Neuronal stem cell (in vitro differentiated cells): Measurements from ENCODE around the gene UMOD.

Experiments
- DNase-seq: peaks from one replicate; pipeline ENCODE4 v3.0.0-alpha.2; 2013; ENCODE audit warnings: low spot score
- H2AFZ ChIP-seq: one replicate; pipeline ENCODE4 v1.6.1; 2013; ENCODE audit warnings: mild to moderate bottlenecking, low read length, inconsistent platforms
- H2AK5ac ChIP-seq: 2 replicates; pipeline ENCODE4 v1.6.1; 2013; ENCODE audit warnings: low read depth, mild to moderate bottlenecking, inconsistent platforms, low read length, moderate library complexity, mixed read lengths
- H2BK120ac ChIP-seq: 2 replicates; pipeline ENCODE4 v1.6.1; 2013; ENCODE audit warnings: low read depth, mild to moderate bottlenecking, inconsistent platforms, low read length, moderate library complexity, mixed read lengths
- H2BK12ac ChIP-seq: one replicate; pipeline ENCODE4 v1.6.1; 2013; ENCODE audit warnings: low read length, inconsistent platforms
- H2BK15ac ChIP-seq: 2 replicates; pipeline ENCODE4 v1.6.1; 2013; ENCODE audit warnings: mild to moderate bottlenecking, low read length, inconsistent platforms, mixed read lengths
- H2BK5ac ChIP-seq: one replicate; pipeline ENCODE4 v1.6.1; 2013; ENCODE audit warnings: inconsistent platforms, mild to moderate bottlenecking, low read length, moderate library complexity
- H3K14ac ChIP-seq: one replicate; pipeline ENCODE4 v1.6.1; 2013; ENCODE audit warnings: low read length, inconsistent platforms
- H3K18ac ChIP-seq: 2 replicates; pipeline ENCODE4 v1.6.1; 2013; ENCODE audit warnings: low read length, inconsistent platforms
- H3K23ac ChIP-seq: 2 replicates; pipeline ENCODE4 v1.6.1; 2013; ENCODE audit warnings: low read depth, mild to moderate bottlenecking, mixed read lengths, low read length, inconsistent platforms; ENCODE audit not compliant: poor library complexity
- H3K27ac ChIP-seq: replicated peaks from 3 replicates; pipeline ENCODE4 v1.5.1; 2013; ENCODE audit warnings: low read length, inconsistent platforms
- H3K27me3 ChIP-seq, 3 experiments: 2 replicates each; pipeline ENCODE4 v1.6.1; 2013; ENCODE audit warnings: low read length in 3 of 3, mild to moderate bottlenecking in 2 of 3, inconsistent platforms in 1 of 3, low read depth in 1 of 3, mixed read lengths in 1 of 3, moderate library complexity in 1 of 3; ENCODE audit not compliant: control insufficient read depth in 3 of 3, insufficient read depth in 3 of 3
- H3K36me3 ChIP-seq, 2 donors: replicated peaks in 1 of 2; 2 replicates each; pipeline ENCODE4 v1.6.1; 2013; ENCODE audit warnings: low read length in 2 of 2; ENCODE audit not compliant: control insufficient read depth in 2 of 2, insufficient read depth in 2 of 2
- H3K4ac ChIP-seq: 2 replicates; pipeline ENCODE4 v1.6.1; 2013; ENCODE audit warnings: inconsistent platforms, mild to moderate bottlenecking, low read length, moderate library complexity
- H3K4me1 ChIP-seq, 2 donors: 1 replicate in 1 of 2; 2 replicates in 1 of 2; pipeline ENCODE4 v1.6.1; 2013; ENCODE audit warnings: low read length in 2 of 2, low read depth in 1 of 2; ENCODE audit not compliant: control insufficient read depth in 2 of 2, insufficient read depth in 1 of 2
- H3K4me2 ChIP-seq: one replicate; pipeline ENCODE4 v1.6.1; 2013; ENCODE audit warnings: mild to moderate bottlenecking, low read length, inconsistent platforms; ENCODE audit not compliant: insufficient read depth, poor library complexity, severe bottlenecking
- H3K4me3 ChIP-seq, 2 donors: 2 replicates each; pipeline ENCODE4 v1.5.1; 2013; ENCODE audit warnings: low read length in 2 of 2, mild to moderate bottlenecking in 2 of 2, inconsistent platforms in 1 of 2, moderate library complexity in 1 of 2
- H3K79me1 ChIP-seq: one replicate; pipeline ENCODE4 v1.6.1; 2013; ENCODE audit warnings: low read depth, mild to moderate bottlenecking, inconsistent platforms, low read length, moderate library complexity
- H3K9ac ChIP-seq: one replicate; pipeline ENCODE4 v1.6.1; 2013; ENCODE audit warnings: mild to moderate bottlenecking, low read depth, low read length, inconsistent platforms; ENCODE audit not compliant: poor library complexity
- H3K9me3 ChIP-seq, 2 donors: replicated peaks in 1 of 2; 2 replicates each; pipeline versions ENCODE3 to v1.6.1; 2013; ENCODE audit warnings: low read length in 2 of 2, mild to moderate bottlenecking in 2 of 2, inconsistent platforms in 1 of 2, low read depth in 1 of 2, mixed read lengths in 1 of 2, moderate library complexity in 1 of 2; ENCODE audit not compliant: control insufficient read depth in 2 of 2, insufficient read depth in 1 of 2
- H4K8ac ChIP-seq: one replicate; pipeline ENCODE4 v1.6.1; 2013; ENCODE audit warnings: low read depth, mild to moderate bottlenecking, inconsistent platforms, low read length, moderate library complexity
- H4K91ac ChIP-seq: one replicate; pipeline ENCODE4 v1.6.1; 2013; ENCODE audit warnings: low read length, low read depth, mild to moderate bottlenecking, inconsistent platforms; ENCODE audit not compliant: poor library complexity
- WGBS, 2 donors: extraction: QIAGEN DNeasy Blood & Tissue Kit; methylation state at CpG; one replicate each; pipeline ENCODE4 v1.1.7; 2013; ENCODE audit warnings: missing lambda C conversion rate in 2 of 2, mixed read lengths in 1 of 2; ENCODE audit not compliant: insufficient read length in 2 of 2, insufficient replicate concordance in 1 of 2; ENCODE audit errors: extremely low coverage in 2 of 2; 5-methylcytosine and 5-hydroxymethylcytosine counted together

Gene UMOD

DNA sequence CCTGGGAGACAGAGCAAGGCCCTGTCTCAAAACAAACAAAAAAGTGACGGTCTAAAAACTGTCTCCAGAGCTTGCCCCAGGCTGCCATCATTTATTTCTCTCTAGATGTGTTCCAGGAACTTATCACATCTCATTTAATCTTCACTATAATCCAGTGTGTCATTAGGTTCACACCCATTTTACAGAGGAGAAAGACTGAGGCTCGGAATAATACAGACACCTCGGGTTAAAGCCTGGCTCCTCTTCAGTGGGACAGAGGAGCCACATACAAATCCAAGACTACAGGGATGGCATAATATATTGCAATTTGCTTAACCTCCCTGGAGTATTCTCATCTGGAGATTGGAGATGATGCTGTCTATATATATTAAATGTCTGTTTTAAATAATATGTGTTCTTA, 46.1 kb upstream of the UMOD start:
- Histone ChIP-seq H3K4me1 (peaks cover 0 to 3% of the 10 kb centered on the region in 2 donors), H3K9me3 (no peaks in the 10 kb centered on the region), H3K18ac (no peak overlapping the region), H4K91ac (no peak overlapping the region), H2AFZ (no peak overlapping the region), H2BK12ac (no peak overlapping the region), H3K4ac (no peak overlapping the region), H3K27ac (no peak overlapping the region), H2BK120ac (no peak overlapping the region), H3K79me1 (no peaks in the 10 kb centered on the region), H3K4me2 (no peak overlapping the region), H2AK5ac (no peak overlapping the region), H2BK5ac (no peak overlapping the region), H3K27me3 (no peaks in the 10 kb centered on the region), H3K23ac (no peak overlapping the region), H3K9ac (no peak overlapping the region), H3K4me3 (no peak overlapping the region), H4K8ac (no peak overlapping the region), H2BK15ac (no peak overlapping the region), H3K36me3 (no peaks in the 10 kb centered on the region), H3K14ac (no peak overlapping the region)
- no peak for DNase-seq
- WGBS, 2 donors, result no CpG with 5 or more reads among the region's 3 CpGs

DNA sequence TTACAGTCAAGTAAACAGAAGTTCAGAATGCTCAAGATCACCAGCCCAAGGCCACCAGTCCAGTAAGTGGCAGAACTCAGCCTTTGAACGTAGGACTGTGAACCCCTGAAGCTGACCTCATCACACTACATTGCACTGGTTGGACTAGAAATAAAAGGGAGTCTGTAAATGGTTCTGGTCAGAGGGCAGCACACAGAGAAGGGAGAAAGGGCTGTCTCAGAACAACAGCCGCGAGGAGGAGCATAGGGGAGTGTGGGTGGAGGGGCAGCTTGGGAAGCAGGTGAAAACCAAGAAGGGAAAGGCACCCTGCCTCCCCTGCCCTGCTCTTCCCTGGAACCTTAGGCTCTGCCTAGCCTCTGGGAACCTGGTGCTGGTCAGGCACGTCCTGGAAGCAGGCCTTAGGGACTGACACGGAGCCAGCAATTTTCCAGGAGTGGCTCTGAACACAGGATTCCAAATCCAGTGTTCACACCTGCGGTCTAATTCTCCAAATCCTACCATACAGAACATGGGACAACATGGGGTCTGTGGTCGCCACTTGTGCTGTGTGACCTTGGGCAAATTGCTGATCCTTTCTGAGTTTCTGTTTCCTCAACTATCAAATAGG, 45.1 kb upstream of the UMOD start:
- Histone ChIP-seq H3K23ac (no peak overlapping the region), H3K18ac (peak overlapping the region; percentile 36), H2BK12ac (no peak overlapping the region), H3K4me2 (no peak overlapping the region), H3K4me1 (peaks cover 0 to 3% of the 10 kb centered on the region in 2 donors), H2AK5ac (peak overlapping the region; percentile 23), H3K4me3 (no peak overlapping the region), H3K36me3 (no peaks in the 10 kb centered on the region), H2BK15ac (no peak overlapping the region), H3K27me3 (no peaks in the 10 kb centered on the region), H3K9ac (peak overlapping the region; percentile 54), H4K91ac (no peak overlapping the region), H3K79me1 (no peaks in the 10 kb centered on the region), H2BK5ac (no peak overlapping the region), H3K4ac (no peak overlapping the region), H2BK120ac (no peak overlapping the region), H4K8ac (no peak overlapping the region), H3K14ac (no peak overlapping the region), H3K9me3 (no peaks in the 10 kb centered on the region), H2AFZ (no peak overlapping the region), H3K27ac (no peak overlapping the region)
- WGBS, 2 donors, result no CpG with 5 or more reads among the region's 7 CpGs
- no peak for DNase-seq

DNA sequence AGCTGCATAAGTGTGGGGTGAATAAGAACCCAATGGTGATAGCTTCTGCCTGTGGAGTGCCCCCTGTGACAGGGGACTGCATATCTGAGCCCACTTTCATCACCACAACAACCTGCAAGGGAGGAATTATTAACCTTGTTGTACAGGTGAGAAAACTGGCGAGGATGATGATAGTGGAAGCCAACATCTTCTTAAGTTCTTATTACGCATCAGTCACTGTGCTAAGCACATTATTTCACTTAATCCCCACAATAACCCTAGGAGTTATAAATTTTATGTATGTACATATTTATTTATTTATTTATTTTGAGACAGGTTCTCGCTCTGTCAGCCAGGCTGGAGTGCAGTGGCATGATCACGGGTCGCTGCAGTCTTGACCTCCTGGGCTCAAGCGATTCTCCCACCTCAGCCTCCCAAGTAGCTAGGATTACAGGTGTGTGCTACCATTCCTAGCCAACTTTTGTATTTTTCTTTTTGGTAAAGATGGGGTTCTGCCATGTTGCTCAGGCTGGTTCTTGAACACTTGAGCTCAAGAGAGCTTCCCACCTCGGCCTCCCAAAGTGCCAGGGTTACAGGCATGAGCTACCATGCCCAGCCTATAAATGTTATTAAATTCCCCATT, 44.4 kb upstream of the UMOD start:
- WGBS, 2 donors, result no CpG with 5 or more reads among the region's 7 CpGs
- no peaks in the 10 kb centered on the region for H3K9me3 ChIP-seq
- no peak overlapping the region for H2BK15ac ChIP-seq
- no peak overlapping the region for H2BK5ac ChIP-seq
- H3K4me1 ChIP-seq, result peaks cover 0 to 3% of the 10 kb centered on the region in 2 donors
- H4K8ac ChIP-seq, result no peak overlapping the region
- H3K18ac ChIP-seq, result no peak overlapping the region
- no peaks in the 10 kb centered on the region for H3K79me1 ChIP-seq
- no peak overlapping the region for H2AFZ ChIP-seq
- H2BK120ac ChIP-seq, result no peak overlapping the region
- no peak overlapping the region for H3K23ac ChIP-seq
- no peak overlapping the region for H3K4ac ChIP-seq
- H3K9ac ChIP-seq, result no peak overlapping the region
- no peak overlapping the region for H2AK5ac ChIP-seq
- H3K27ac ChIP-seq, result no peak overlapping the region
- DNase-seq, result no peak
- H3K36me3 ChIP-seq, result no peaks in the 10 kb centered on the region
- H3K14ac ChIP-seq, result no peak overlapping the region
- H2BK12ac ChIP-seq, result no peak overlapping the region
- no peak overlapping the region for H4K91ac ChIP-seq
- no peak overlapping the region for H3K4me2 ChIP-seq
- H3K4me3 ChIP-seq, result no peak overlapping the region
- no peaks in the 10 kb centered on the region for H3K27me3 ChIP-seq

- Histone ChIP-seq H4K8ac (no peak overlapping the region), H3K4me2 (no peak overlapping the region), H2AK5ac (no peak overlapping the region), H4K91ac (no peak overlapping the region), H3K9ac (no peak overlapping the region), H3K23ac (no peak overlapping the region), H3K4me1 (peaks cover 0 to 3% of the 10 kb centered on the region in 2 donors), H2BK5ac (no peak overlapping the region), H3K79me1 (no peaks in the 10 kb centered on the region), H2BK15ac (no peak overlapping the region), H3K4me3 (no peak overlapping the region), H3K36me3 (no peaks in the 10 kb centered on the region), H3K27ac (no peak overlapping the region), H3K18ac (no peak overlapping the region), H3K27me3 (no peaks in the 10 kb centered on the region), H2AFZ (no peak overlapping the region), H3K4ac (no peak overlapping the region), H2BK120ac (no peak overlapping the region), H2BK12ac (no peak overlapping the region), H3K14ac (no peak overlapping the region), H3K9me3 (no peaks in the 10 kb centered on the region)
- no peak for DNase-seq
- no CpG with 5 or more reads among the region's 2 CpGs for WGBS, 2 donors
Observed at GRCh38 chr16:20395946-20396345, 43.4 kb upstream of the UMOD start.
